CD8-positive, alpha-beta memory T cell (primary cell): Measurements from ENCODE around the gene SPAG8. TPM values are rescaled to one million over a fixed set of nuclear protein-coding genes. Genes with fewer than 3 reads are reported as not detected.

Source experiments
- CTCF ChIA-PET: fragments of 350-600 bp; sonication (Branson Sonifier 250); formaldehyde crosslinking; loops from one replicate; lab custom pipeline; 2021; ENCODE audit warnings: antibody characterized with exemption; lab: Charles Lee
- POLR2A ChIA-PET: fragments of 350-600 bp; sonication (Branson Sonifier 250); formaldehyde crosslinking; loops from one replicate; lab custom pipeline; 2021; ENCODE audit warnings: antibody characterized with exemption; lab: Charles Lee
- DNase-seq, 5 donors: peaks; one replicate each; pipeline versions ENCODE4 v3.0.0 to v3.0.0-alpha.2; 2020 to 2022; ENCODE audit warnings: mixed read lengths in 1 of 5
- H3K27ac ChIP-seq: one replicate; pipeline ENCODE4 v1.7.0; 2013; ENCODE audit warnings: low read depth, mild to moderate bottlenecking, low read length, moderate library complexity
- H3K27me3 ChIP-seq: 2 replicates; pipeline ENCODE4 v1.7.0; 2013; ENCODE audit warnings: low read length, mild to moderate bottlenecking; ENCODE audit not compliant: insufficient read depth, poor library complexity, severe bottlenecking
- H3K36me3 ChIP-seq: 2 replicates; pipeline ENCODE4 v1.7.0; 2013; ENCODE audit warnings: mild to moderate bottlenecking, low read length, moderate library complexity; ENCODE audit not compliant: insufficient read depth
- H3K4me1 ChIP-seq: 2 replicates; pipeline ENCODE4 v1.7.0; 2013; ENCODE audit warnings: mild to moderate bottlenecking, low read length, moderate library complexity; ENCODE audit not compliant: insufficient read depth
- H3K4me3 ChIP-seq: 2 replicates; pipeline ENCODE4 v1.7.0; 2013; ENCODE audit warnings: mild to moderate bottlenecking, low read length
- H3K9me3 ChIP-seq: 2 replicates; pipeline ENCODE4 v1.7.0; 2013; ENCODE audit warnings: mild to moderate bottlenecking, low read length
- H3K27ac Mint-ChIP-seq, 8 donors: one replicate each; pipeline ENCODE4 v1.8.0; 2020 to 2021; ENCODE audit warnings: mixed read lengths in 8 of 8, mild to moderate bottlenecking in 6 of 8, inconsistent platforms in 3 of 8, moderate library complexity in 3 of 8
- H3K27me3 Mint-ChIP-seq, 2 donors: one replicate each; pipeline ENCODE4 v1.8.0; 2020 to 2021; ENCODE audit warnings: mixed read lengths in 2 of 2, mild to moderate bottlenecking in 1 of 2, moderate library complexity in 1 of 2
- H3K36me3 Mint-ChIP-seq, 3 donors: one replicate each; pipeline ENCODE4 v1.8.0; 2020 to 2021; ENCODE audit warnings: mixed read lengths in 3 of 3, inconsistent platforms in 1 of 3, mild to moderate bottlenecking in 1 of 3
- H3K4me1 Mint-ChIP-seq, 3 donors: one replicate each; pipeline ENCODE4 v1.8.0; 2020 to 2021; ENCODE audit warnings: mixed read lengths in 3 of 3, inconsistent platforms in 1 of 3, mild to moderate bottlenecking in 1 of 3
- H3K4me3 Mint-ChIP-seq, 7 donors: one replicate each; pipeline ENCODE4 v1.8.0; 2020 to 2021; ENCODE audit warnings: mixed read lengths in 7 of 7, mild to moderate bottlenecking in 6 of 7, moderate library complexity in 4 of 7, inconsistent platforms in 2 of 7
- H3K9me3 Mint-ChIP-seq, 5 donors: one replicate each; pipeline ENCODE4 v1.8.0; 2020 to 2022; ENCODE audit warnings: mixed read lengths in 5 of 5, mild to moderate bottlenecking in 3 of 5, moderate library complexity in 2 of 5, inconsistent platforms in 1 of 5
- polyA plus RNA-seq: library from polyadenylated mRNA; unstranded; fragments of 300-500 nt; fragmentation: Illumina TruSeq; gene quantifications from one replicate; pipeline ENCODE4 v1.2.3, GENCODE V29; 2021
- total RNA-seq, 2 experiments: library from RNA; stranded (reverse); gene quantifications; one replicate each; pipeline ENCODE4 v1.2.3, GENCODE V29; 2021

SPAG8 gene
- total and polyA plus RNA-seq, 3 experiments from 2014 or later, result 0.79 to 1.8 (median 0.98) TPM

GRCh38 chr9:35854091-35854762, 42.2 kb upstream of the SPAG8 start:
- DNase-seq, result no peak
- H3K9me3 ChIP-seq, result no peaks in the 10 kb centered on the region
- Mint-ChIP-seq H3K4me1 (peaks cover 0 to 6% (median 5%) of the 10 kb centered on the region in 3 donors), H3K36me3 (no peaks in the 10 kb centered on the region), H3K9me3 (no peaks in the 10 kb centered on the region), H3K27ac (peak overlapping the region in 1 of 8 donors; percentile 60), H3K27me3 (peaks cover 0 to 3% of the 10 kb centered on the region in 2 donors), H3K4me3 (no peak overlapping the region)
- ChIA-PET POLR2A (no interaction called here), CTCF (no interaction called here)
- no peak overlapping the region for H3K4me3 ChIP-seq
- no peaks in the 10 kb centered on the region for H3K4me1 ChIP-seq
- H3K36me3 ChIP-seq, result no peaks in the 10 kb centered on the region
- no peaks in the 10 kb centered on the region for H3K27me3 ChIP-seq
- no peak overlapping the region for H3K27ac ChIP-seq

GRCh38 chr9:35852876-35853865, 41.1 kb upstream of the SPAG8 start:
- Mint-ChIP-seq H3K27me3 (peaks cover 0 to 2% of the 10 kb centered on the region in 2 donors), H3K4me1 (no peaks in the 10 kb centered on the region), H3K4me3 (no peak overlapping the region), H3K27ac (no peak overlapping the region), H3K36me3 (peaks cover 0 to 4% (median 2%) of the 10 kb centered on the region in 3 donors), H3K9me3 (no peaks in the 10 kb centered on the region)
- no peak overlapping the region for H3K4me3 ChIP-seq
- CTCF ChIA-PET, result no interaction called here
- DNase-seq, result no peak
- H3K36me3 ChIP-seq, result no peaks in the 10 kb centered on the region
- H3K4me1 ChIP-seq, result no peaks in the 10 kb centered on the region
- no peak overlapping the region for H3K27ac ChIP-seq
- no peaks in the 10 kb centered on the region for H3K27me3 ChIP-seq
- H3K9me3 ChIP-seq, result no peaks in the 10 kb centered on the region
- POLR2A ChIA-PET, result no interaction called here

GRCh38 chr9:35852267-35852815, 40.3 kb upstream of the SPAG8 start:
- H3K36me3 Mint-ChIP-seq, result peaks cover 3 to 11% (median 4%) of the 10 kb centered on the region in 3 donors
- no peak overlapping the region for H3K27ac ChIP-seq
- CTCF ChIA-PET, result interaction anchor here (1.4 to 2.1 kb wide), 2 partner anchors 26 to 30 kb away, joined by 5 to 6 read pairs; no protein-coding TSS in a partner anchor
- H3K4me3 Mint-ChIP-seq, result no peak overlapping the region
- POLR2A ChIA-PET, result no interaction called here
- no peaks in the 10 kb centered on the region for H3K9me3 Mint-ChIP-seq
- DNase-seq, result no peak
- no peaks in the 10 kb centered on the region for H3K27me3 ChIP-seq
- H3K36me3 ChIP-seq, result no peaks in the 10 kb centered on the region
- H3K27me3 Mint-ChIP-seq, result peaks cover 0 to 2% of the 10 kb centered on the region in 2 donors
- no peak overlapping the region for H3K27ac Mint-ChIP-seq
- no peaks in the 10 kb centered on the region for H3K9me3 ChIP-seq
- peaks cover 0 to 1% (median 0%) of the 10 kb centered on the region in 3 donors for H3K4me1 Mint-ChIP-seq
- H3K4me1 ChIP-seq, result no peaks in the 10 kb centered on the region
- no peak overlapping the region for H3K4me3 ChIP-seq

- CTCF ChIA-PET, result interaction anchor here (1.2 kb wide), 1 partner anchor 9 kb away, joined by 3 read pairs; no protein-coding TSS in a partner anchor
- no peaks in the 10 kb centered on the region for H3K36me3 ChIP-seq
- peaks cover 18% of the 10 kb centered on the region for H3K4me1 ChIP-seq
- Mint-ChIP-seq H3K27me3 (no peaks in the 10 kb centered on the region), H3K4me1 (peaks cover 16 to 17% (median 16%) of the 10 kb centered on the region in 3 donors), H3K27ac (peak overlapping the region in 2 of 8 donors; percentile 7 to 14), H3K4me3 (no peak overlapping the region), H3K36me3 (peaks cover 5 to 17% (median 6%) of the 10 kb centered on the region in 3 donors), H3K9me3 (no peaks in the 10 kb centered on the region)
- no peak overlapping the region for H3K27ac ChIP-seq
- H3K27me3 ChIP-seq, result no peaks in the 10 kb centered on the region
- no peak overlapping the region for H3K4me3 ChIP-seq
- no peaks in the 10 kb centered on the region for H3K9me3 ChIP-seq
- POLR2A ChIA-PET, result no interaction called here
- no peak for DNase-seq
Observed at GRCh38 chr9:35847792-35848572, 35.9 kb upstream of the SPAG8 start.

- H3K36me3 Mint-ChIP-seq, result peaks cover 5 to 17% (median 6%) of the 10 kb centered on the region in 3 donors
- peaks cover 16 to 17% (median 16%) of the 10 kb centered on the region in 3 donors for H3K4me1 Mint-ChIP-seq
- Histone ChIP-seq H3K4me3 (no peak overlapping the region), H3K27ac (no peak overlapping the region), H3K9me3 (no peaks in the 10 kb centered on the region), H3K27me3 (no peaks in the 10 kb centered on the region), H3K36me3 (no peaks in the 10 kb centered on the region), H3K4me1 (peaks cover 18% of the 10 kb centered on the region)
- no peak overlapping the region for H3K4me3 Mint-ChIP-seq
- ChIA-PET CTCF (interaction anchor here (1.0 to 1.2 kb wide), 2 partner anchors 11 to 12 kb away, joined by 3 to 4 read pairs; no protein-coding TSS in a partner anchor), POLR2A (no interaction called here)
- no peaks in the 10 kb centered on the region for H3K27me3 Mint-ChIP-seq
- H3K9me3 Mint-ChIP-seq, result no peaks in the 10 kb centered on the region
- H3K27ac Mint-ChIP-seq, result peak overlapping the region in 2 of 8 donors; percentile 29 to 78
- no peak for DNase-seq
Observed at GRCh38 chr9:35845824-35846771, 34.0 kb upstream of the SPAG8 start.

- Histone ChIP-seq H3K4me3 (no peak overlapping the region), H3K36me3 (no peaks in the 10 kb centered on the region), H3K27me3 (no peaks in the 10 kb centered on the region), H3K9me3 (no peaks in the 10 kb centered on the region), H3K4me1 (peaks cover 18% of the 10 kb centered on the region), H3K27ac (no peak overlapping the region)
- H3K27ac Mint-ChIP-seq, result peak overlapping the region in 6 of 8 donors; percentile 8 to 74 (median 46)
- H3K4me3 Mint-ChIP-seq, result no peak overlapping the region
- peaks cover 5 to 17% (median 6%) of the 10 kb centered on the region in 3 donors for H3K36me3 Mint-ChIP-seq
- no peaks in the 10 kb centered on the region for H3K9me3 Mint-ChIP-seq
- no peaks in the 10 kb centered on the region for H3K27me3 Mint-ChIP-seq
- peaks cover 16 to 17% (median 16%) of the 10 kb centered on the region in 3 donors for H3K4me1 Mint-ChIP-seq
- CTCF ChIA-PET, result no interaction called here
- DNase-seq, result peak in 2 of 5 donors; percentile 46 to 68
- POLR2A ChIA-PET, result no interaction called here
Observed at GRCh38 chr9:35844628-35845270, 32.7 kb upstream of the SPAG8 start.
